DND-41 (cell line): Measurements from ENCODE around the gene BRK1.

Experiments
- ATAC-seq: fragments of 200-7000 bp; cut with Tn5 transposase; 3 replicates; pipeline ENCODE4 v1.9.1; 2021; ENCODE audit warnings: low read depth; ENCODE audit not compliant: insufficient read depth
- DNase-seq: peaks from one replicate; pipeline ENCODE4 v3.0.0-alpha.2; 2020
- H2AFZ ChIP-seq: 2 replicates; pipeline ENCODE4 v1.6.0; 2012; ENCODE audit warnings: low read depth, low read length
- H3K27ac ChIP-seq: 2 replicates; pipeline ENCODE4 v1.5.1; 2012; ENCODE audit warnings: low read length, inconsistent platforms
- H3K27me3 ChIP-seq: fragments of 200-600 bp; sonication (generic); 2 replicates; pipeline ENCODE4 v1.6.0; 2012; ENCODE audit warnings: low read length, mild to moderate bottlenecking, inconsistent platforms; ENCODE audit not compliant: insufficient read depth, poor library complexity
- H3K36me3 ChIP-seq: 2 replicates; pipeline ENCODE4 v1.5.1; 2012; ENCODE audit warnings: low read length, inconsistent platforms; ENCODE audit not compliant: insufficient read depth
- H3K4me1 ChIP-seq: 2 replicates; pipeline ENCODE4 v1.5.1; 2012; ENCODE audit warnings: mild to moderate bottlenecking, low read length; ENCODE audit not compliant: insufficient read depth
- H3K4me2 ChIP-seq: 2 replicates; pipeline ENCODE4 v1.6.0; 2012; ENCODE audit warnings: mild to moderate bottlenecking, moderate library complexity, low read length, inconsistent platforms; ENCODE audit not compliant: insufficient read depth
- H3K4me3 ChIP-seq, 2 experiments: fragments of 200-600 bp in 1 of 2; shearing (Covaris generic) in 1 of 2; 2 replicates each; pipeline ENCODE4 v1.5.1; 2012 to 2016; ENCODE audit warnings: inconsistent platforms in 2 of 2, low read length in 2 of 2, mild to moderate bottlenecking in 2 of 2, low read depth in 1 of 2, moderate library complexity in 1 of 2
- H3K79me2 ChIP-seq: 2 replicates; pipeline ENCODE4 v1.6.0; 2012; ENCODE audit warnings: low read length, inconsistent platforms; ENCODE audit not compliant: insufficient read depth
- H3K9ac ChIP-seq: 2 replicates; pipeline ENCODE4 v1.6.0; 2012; ENCODE audit warnings: low read depth, mild to moderate bottlenecking, inconsistent platforms, low read length, moderate library complexity
- H3K9me3 ChIP-seq: 2 replicates; pipeline ENCODE4 v1.5.1; 2012; ENCODE audit warnings: low read length, moderate library complexity, mild to moderate bottlenecking, inconsistent platforms; ENCODE audit not compliant: insufficient read depth, severe bottlenecking
- H4K20me1 ChIP-seq: 2 replicates; pipeline ENCODE4 v1.6.0; 2012; ENCODE audit warnings: low read length; ENCODE audit not compliant: insufficient read depth
- EZH2 ChIP-seq: IDR thresholded peaks from 3 replicates; pipeline ENCODE4 v1.6.1; 2012; ENCODE audit warnings: borderline replicate concordance, low read depth, mild to moderate bottlenecking, moderate library complexity, low read length, inconsistent platforms; ENCODE audit not compliant: severe bottlenecking
- TF ChIP-seq, protein P1 (sequence below): IDR thresholded peaks from 2 replicates; pipeline ENCODE4 v1.5.1; 2012; ENCODE audit warnings: borderline replicate concordance, low read length, moderate library complexity, mild to moderate bottlenecking; ENCODE audit not compliant: poor library complexity, severe bottlenecking; ENCODE audit errors: extremely low read depth

BRK1 gene

DNA sequence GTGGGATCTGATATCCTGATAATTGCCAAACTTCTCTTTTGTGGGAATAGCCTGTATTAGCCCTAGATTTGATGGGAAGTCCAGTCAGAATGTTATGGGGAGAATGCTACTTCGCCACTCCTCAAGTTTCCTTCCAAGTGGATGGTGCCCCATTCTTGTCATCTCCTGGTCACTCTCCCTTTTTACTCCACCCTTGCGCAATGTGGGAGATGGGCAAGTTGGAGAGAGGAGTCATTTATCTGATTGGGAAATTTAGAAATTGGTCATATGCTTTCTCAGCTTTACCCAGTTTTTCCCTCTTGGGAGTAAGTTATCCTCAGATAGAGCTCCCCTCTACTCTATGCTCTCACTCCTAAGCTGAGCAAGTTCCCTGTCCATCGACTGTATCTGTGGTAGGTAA is 21.8 kb upstream of the BRK1 start:
- Histone ChIP-seq H3K9ac (no peak overlapping the region), H3K79me2 (no peaks in the 10 kb centered on the region), H3K27me3 (no peaks in the 10 kb centered on the region), H3K4me3 (no peak overlapping the region), H3K9me3 (no peaks in the 10 kb centered on the region), H4K20me1 (no peaks in the 10 kb centered on the region), H3K4me2 (no peak overlapping the region), H3K4me1 (no peaks in the 10 kb centered on the region), H2AFZ (no peak overlapping the region), H3K27ac (no peak overlapping the region), H3K36me3 (peaks cover 76% of the 10 kb centered on the region)
- no peak for ATAC-seq
- no peak for DNase-seq
- TF ChIP-seq EZH2, result no peak
- TF ChIP-seq, protein P1, sequence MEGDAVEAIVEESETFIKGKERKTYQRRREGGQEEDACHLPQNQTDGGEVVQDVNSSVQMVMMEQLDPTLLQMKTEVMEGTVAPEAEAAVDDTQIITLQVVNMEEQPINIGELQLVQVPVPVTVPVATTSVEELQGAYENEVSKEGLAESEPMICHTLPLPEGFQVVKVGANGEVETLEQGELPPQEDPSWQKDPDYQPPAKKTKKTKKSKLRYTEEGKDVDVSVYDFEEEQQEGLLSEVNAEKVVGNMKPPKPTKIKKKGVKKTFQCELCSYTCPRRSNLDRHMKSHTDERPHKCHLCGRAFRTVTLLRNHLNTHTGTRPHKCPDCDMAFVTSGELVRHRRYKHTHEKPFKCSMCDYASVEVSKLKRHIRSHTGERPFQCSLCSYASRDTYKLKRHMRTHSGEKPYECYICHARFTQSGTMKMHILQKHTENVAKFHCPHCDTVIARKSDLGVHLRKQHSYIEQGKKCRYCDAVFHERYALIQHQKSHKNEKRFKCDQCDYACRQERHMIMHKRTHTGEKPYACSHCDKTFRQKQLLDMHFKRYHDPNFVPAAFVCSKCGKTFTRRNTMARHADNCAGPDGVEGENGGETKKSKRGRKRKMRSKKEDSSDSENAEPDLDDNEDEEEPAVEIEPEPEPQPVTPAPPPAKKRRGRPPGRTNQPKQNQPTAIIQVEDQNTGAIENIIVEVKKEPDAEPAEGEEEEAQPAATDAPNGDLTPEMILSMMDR, result no peak

DNA sequence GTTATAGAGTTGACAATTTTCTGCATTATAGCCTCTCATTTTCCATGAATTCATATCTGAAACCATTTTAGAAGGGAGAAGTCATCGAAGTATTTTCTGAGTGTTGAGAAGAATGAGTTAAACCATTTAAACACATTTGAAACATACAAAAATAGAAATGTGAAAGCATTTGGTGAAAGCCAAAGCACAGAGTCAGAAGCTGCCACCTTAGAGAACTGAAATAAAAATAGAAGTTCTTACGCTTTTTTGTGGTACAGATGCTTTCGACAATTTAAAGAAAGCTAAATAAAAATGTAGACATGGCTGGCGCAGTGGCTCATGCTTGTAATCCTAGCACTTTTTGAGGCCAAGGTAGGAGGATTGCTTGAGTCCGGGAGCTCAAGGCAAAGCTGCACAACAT is 16.4 kb upstream of the BRK1 start:
- no peak overlapping the region for H3K4me3 ChIP-seq
- no peaks in the 10 kb centered on the region for H3K4me1 ChIP-seq
- H3K9me3 ChIP-seq, result no peaks in the 10 kb centered on the region
- H3K9ac ChIP-seq, result no peak overlapping the region
- H3K36me3 ChIP-seq, result peaks cover 62% of the 10 kb centered on the region
- no peak overlapping the region for H3K27ac ChIP-seq
- H4K20me1 ChIP-seq, result no peaks in the 10 kb centered on the region
- no peak overlapping the region for H3K4me2 ChIP-seq
- H3K27me3 ChIP-seq, result no peaks in the 10 kb centered on the region
- DNase-seq (no peak), ATAC-seq (no peak)
- no peak for TF ChIP-seq EZH2
- TF ChIP-seq, protein P1, result no peak
- no peak overlapping the region for H2AFZ ChIP-seq
- H3K79me2 ChIP-seq, result no peaks in the 10 kb centered on the region

DNA sequence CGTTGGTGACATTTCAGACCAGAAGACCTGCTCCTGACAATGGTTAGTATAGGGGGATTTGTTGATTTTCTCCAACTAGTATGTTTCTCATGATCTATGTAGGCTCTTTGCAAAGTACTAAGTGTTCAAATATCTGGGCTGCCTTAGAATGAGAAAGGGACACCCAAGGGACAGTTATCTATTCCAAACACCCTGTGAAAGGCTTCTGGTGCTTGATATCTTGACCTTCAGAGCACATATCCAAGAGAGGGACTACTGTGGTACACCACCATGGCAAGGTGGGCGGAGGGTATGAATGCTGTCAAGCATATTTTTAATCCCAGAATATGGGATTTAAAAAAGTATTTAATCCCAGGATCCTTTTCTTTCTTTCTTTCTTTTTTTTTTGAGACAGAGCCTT is 8.6 kb upstream of the BRK1 start:
- H3K4me1 ChIP-seq, result no peaks in the 10 kb centered on the region
- H4K20me1 ChIP-seq, result no peaks in the 10 kb centered on the region
- H2AFZ ChIP-seq, result no peak overlapping the region
- DNase-seq, result no peak
- H3K27ac ChIP-seq, result no peak overlapping the region
- no peaks in the 10 kb centered on the region for H3K79me2 ChIP-seq
- no peak overlapping the region for H3K4me2 ChIP-seq
- no peak for TF ChIP-seq EZH2
- TF ChIP-seq, protein P1, result no peak
- no peak overlapping the region for H3K4me3 ChIP-seq
- no peak for ATAC-seq
- H3K36me3 ChIP-seq, result peaks cover 7% of the 10 kb centered on the region; the same call in 1 of the 2 replicates
- no peaks in the 10 kb centered on the region for H3K9me3 ChIP-seq
- H3K9ac ChIP-seq, result no peak overlapping the region
- no peaks in the 10 kb centered on the region for H3K27me3 ChIP-seq

DNA sequence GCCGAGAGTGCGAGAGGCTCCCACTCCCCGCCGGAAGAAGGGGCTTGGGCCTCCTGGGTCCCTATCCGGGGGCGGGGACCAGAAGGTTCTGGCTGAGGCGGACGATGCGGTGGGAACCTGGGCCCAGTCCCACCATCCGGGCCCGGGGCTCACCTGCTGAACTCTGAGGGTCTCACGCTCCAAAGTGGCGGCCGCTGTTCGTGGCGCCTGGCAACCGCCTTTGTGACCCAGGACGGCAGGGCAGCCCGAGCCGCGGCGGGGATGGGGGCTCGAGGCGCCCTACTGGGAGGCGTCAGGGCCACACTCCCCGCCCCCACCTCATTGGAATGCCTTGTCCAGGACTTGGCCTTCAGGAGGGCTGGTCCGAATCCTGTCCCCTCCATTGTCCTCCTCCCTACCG is 7.4 kb upstream of the BRK1 start, which contains the start of gene FANCD2OS:
TSS of gene FANCD2OS (minus strand) at position 165 of the 400 bp plus-strand sequence. CDS start 3,481 bp downstream, outside the sequence.
- TF ChIP-seq, protein P1, result no peak
- no peak for TF ChIP-seq EZH2
- Histone ChIP-seq H3K4me2 (no peak within 1 kb of the TSS), H4K20me1 (no peaks in the 10 kb centered on the region), H3K9me3 (no peaks in the 10 kb centered on the region), H3K9ac (no peak within 1 kb of the TSS), H3K27ac (no peak within 1 kb of the TSS), H2AFZ (no peak within 1 kb of the TSS), H3K36me3 (peaks cover 7% of the 10 kb centered on the region; the same call in 1 of the 2 replicates), H3K27me3 (no peaks in the 10 kb centered on the region), H3K4me3 (no peak within 1 kb of the TSS), H3K79me2 (no peaks in the 10 kb centered on the region), H3K4me1 (no peaks in the 10 kb centered on the region)
- DNase-seq (no peak), ATAC-seq (no peak)
